SKM-1 (cell line): ENCODE measurements around the gene KRTAP10-10.
"Not testable (repeated sequence)": the region's sequence is repeated elsewhere in the genome, so short reads cannot be mapped to it uniquely, and the experiment has no call there.

ENCODE experiments used
- DNase-seq: peaks from one replicate; lab custom pipeline; 2025; ENCODE audit not compliant: unreplicated experiment; lab: John Stamatoyannopoulos, UW

Gene KRTAP10-10, protein sequence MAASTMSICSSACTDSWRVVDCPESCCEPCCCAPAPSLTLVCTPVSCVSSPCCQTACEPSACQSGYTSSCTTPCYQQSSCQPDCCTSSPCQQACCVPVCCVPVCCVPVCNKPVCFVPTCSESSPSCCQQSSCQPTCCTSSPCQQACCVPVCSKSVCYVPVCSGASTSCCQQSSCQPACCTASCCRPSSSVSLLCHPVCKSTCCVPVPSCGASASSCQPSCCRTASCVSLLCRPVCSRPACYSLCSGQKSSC

DNA sequence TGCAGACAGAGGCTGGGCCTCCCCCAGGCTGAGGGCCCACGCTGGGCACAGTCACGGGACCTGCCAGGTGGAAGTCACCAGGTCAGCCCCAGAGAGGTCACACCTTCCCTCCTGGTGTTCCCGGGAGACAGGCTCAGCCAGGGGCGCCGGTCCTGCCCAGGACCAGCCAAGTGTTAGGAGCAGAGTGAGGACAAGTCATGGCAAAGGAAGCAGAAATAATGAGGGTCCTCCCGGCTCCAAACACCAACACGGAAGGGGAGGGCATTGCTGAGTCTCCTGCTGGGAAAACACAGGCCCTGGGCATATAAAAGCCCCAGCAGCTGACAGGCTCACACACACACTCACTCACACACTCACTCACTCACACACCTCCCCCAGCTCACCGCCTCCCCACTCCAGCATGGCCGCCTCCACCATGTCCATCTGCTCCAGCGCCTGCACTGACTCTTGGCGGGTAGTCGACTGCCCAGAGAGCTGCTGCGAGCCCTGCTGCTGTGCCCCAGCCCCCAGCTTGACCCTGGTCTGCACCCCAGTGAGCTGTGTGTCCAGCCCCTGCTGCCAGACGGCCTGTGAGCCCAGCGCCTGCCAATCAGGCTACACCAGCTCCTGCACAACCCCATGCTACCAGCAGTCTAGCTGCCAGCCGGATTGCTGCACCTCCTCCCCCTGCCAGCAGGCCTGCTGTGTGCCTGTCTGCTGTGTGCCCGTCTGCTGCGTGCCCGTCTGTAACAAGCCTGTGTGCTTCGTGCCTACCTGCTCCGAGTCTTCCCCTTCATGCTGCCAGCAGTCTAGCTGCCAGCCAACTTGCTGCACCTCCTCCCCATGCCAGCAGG is at the start of gene KRTAP10-10:
Gene KRTAP10-10, plus strand, starts transcription at position 339 of the 833 bp plus-strand sequence. Its CDS starts 62 bp downstream, at position 401.
- no peak for DNase-seq

DNA sequence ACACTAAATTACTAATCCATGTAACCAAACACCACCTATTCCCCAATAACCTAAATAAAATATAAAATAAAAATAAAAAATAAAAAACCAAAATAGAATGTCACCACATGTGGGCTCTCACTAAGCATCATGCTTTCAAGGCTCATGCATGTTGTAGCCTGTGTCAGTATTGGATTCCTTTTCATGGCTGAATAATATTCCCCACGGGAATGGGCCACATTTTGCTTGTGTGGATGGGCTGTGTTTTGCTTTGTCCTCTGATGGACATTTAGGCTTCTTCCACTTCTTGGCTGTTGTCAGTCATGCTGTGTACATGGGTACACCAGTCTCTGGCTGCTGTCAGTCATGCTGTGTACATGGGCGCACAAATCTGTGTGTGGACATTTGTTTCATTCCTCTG is 48.1 kb upstream of the KRTAP10-10 start:
- no peak for DNase-seq

DNA sequence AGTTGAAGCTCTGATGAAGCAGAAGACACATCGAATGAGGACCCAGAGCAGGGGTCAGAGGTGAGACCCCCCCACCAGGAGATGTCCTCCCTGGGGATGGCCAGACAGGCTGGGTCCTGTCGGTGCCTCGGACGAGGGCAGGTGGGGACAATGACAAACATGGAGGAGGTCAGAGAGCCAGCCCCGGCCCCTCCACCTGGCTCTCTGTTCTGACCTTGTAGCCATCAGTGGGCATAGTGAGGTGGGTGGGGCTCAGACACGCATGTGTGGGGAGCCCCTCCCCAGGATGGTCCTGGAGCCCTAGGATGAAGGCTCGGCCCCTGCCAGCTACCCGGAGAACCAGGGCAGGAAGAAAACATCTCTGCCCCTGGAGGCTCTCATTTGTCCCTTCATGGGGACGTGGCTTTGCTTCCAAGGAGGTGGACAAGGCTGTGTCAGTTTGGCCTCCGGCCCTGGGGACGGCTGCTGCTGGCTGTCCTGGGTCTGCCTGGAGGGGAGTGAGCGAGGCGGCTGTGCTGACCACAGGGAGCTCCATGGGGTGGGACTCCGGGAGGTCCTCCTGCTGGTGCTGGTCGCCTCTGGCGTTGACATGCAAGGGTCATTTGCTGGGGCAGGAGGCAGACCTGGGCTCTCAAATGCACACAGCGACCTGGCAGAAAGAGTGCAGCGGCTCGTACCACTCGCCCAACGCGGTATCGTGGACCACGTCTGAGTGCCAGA is 47.4 kb upstream of the KRTAP10-10 start:
- no peak for DNase-seq

DNA sequence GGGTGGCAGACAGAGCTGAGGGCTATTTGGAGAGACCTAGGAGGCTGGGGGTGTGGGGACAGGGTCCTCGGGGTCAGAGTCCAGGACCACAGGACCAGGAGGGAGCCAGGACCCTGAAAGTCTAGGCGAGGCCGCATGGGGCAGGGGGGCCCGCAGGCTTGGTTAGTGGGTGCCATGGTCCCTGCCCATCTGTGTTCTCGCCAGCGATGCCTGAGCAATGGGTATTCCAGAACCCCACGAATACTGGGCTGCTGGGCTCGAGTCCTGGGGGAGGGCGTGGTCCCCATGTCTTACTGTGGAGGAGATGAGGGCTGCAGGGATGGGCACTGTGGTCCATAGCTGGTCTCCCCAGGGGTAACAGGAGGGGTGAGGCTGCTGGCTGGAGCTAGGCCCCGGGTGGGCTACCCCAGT is 46.8 kb upstream of the KRTAP10-10 start:
- DNase-seq: no peak

DNA sequence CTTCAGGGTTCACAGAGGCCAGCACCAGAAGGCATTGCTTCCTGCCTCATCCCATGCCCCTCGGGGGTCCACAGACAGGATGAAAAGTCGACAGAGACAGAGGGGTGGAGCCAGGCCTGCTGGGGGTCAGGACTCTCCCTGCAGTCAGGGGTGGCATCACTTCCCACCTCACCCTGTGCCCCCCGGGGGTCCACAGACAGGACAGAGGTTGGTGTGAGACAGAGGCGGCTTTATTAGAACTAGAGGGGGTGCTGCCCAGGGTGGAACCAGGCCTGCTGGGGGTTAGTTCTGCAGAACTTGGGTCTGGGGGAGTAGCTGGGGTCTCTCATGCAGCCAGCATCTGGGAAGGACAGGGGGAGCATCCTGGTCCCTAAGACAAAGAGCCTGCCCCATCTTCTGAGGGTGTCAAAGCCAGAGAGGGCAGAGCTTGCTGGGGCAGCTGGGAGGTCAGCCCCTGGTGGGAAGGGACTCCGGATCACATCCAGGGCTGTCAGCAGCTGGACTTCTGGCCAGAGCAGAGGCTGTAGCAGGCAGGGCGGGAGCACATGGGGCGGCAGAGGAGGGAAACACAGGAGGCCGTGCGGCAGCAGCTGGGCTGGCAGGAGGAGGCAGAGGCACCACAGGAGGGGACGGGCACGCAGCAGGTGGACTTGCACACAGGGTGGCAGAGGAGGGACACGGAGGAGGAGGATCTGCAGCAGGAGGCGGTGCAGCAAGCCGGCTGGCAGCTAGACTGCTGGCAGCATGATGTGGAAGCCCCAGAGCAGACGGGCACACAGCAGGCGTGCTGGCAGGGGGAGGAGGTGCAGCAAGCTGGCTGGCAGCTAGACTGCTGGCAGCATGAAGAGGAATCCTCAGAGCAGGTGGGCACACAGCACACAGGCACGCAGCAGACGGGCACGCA is 46.0 kb upstream of the KRTAP10-10 start:
- not testable (repeated sequence) for DNase-seq

DNA sequence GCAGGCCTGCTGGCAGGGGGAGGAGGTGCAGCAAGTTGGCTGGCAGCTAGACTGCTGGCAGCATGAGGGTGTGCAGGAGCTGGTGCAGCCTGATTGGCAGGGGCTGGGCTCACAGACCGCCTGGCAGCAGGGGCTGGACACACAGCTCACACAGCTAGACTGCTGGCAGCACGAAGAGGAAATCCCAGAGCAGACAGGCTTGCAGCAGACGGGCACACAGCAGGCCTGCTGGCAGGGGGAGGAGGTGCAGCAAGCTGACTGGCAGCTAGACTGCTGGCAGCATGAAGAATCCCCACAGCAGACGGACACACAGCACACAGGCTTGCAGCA is 45.4 kb upstream of the KRTAP10-10 start:
- not testable (repeated sequence) for DNase-seq

DNA sequence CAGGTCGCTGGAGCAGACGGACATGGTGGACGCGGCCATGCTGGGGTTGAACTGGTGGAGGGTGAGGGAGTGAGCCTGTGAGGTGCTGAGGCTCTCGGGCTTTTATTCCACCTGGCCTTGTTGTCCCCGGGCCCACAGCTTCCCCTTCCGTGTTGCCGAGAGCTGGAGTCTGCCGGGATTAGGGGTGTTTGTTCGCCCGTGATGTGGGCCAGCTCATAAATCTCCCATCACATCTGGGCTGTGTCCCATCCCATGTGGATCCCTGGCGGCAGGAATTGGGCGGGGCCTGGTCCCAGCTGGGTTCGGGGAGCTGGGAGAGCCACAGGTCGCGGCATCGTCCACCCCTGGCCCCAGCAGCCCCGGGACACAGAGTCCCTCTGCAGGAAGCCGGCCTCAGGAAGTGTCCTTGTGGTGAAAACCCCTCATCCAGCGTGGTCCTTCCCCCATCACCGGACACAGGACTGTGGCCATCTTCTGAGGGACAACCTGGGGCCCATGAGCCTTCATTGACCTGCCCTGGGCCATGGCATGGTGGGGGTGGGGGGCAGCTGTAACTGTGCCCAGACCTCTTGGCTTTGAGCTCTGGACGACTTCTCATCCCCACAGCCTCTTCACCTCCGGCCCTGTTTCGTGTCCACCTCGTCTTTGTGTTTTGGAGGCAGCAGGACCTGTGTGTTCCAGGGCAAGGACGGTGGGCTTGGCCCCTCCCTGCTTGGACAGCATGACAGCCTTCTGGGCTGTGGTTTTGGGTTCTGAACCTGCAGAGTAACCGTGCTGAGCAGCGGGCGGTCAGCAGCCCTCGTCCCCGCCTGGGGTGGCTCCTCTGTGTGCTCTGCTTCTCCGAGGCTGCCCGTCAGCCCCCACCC is 44.5 kb upstream of the KRTAP10-10 start, which contains the start of gene KRTAP10-6:
Gene KRTAP10-6, minus strand, starts transcription at position 60 of the 866 bp plus-strand sequence. Its CDS starts 21 bp downstream, at position 39.
- no peak for DNase-seq

DNA sequence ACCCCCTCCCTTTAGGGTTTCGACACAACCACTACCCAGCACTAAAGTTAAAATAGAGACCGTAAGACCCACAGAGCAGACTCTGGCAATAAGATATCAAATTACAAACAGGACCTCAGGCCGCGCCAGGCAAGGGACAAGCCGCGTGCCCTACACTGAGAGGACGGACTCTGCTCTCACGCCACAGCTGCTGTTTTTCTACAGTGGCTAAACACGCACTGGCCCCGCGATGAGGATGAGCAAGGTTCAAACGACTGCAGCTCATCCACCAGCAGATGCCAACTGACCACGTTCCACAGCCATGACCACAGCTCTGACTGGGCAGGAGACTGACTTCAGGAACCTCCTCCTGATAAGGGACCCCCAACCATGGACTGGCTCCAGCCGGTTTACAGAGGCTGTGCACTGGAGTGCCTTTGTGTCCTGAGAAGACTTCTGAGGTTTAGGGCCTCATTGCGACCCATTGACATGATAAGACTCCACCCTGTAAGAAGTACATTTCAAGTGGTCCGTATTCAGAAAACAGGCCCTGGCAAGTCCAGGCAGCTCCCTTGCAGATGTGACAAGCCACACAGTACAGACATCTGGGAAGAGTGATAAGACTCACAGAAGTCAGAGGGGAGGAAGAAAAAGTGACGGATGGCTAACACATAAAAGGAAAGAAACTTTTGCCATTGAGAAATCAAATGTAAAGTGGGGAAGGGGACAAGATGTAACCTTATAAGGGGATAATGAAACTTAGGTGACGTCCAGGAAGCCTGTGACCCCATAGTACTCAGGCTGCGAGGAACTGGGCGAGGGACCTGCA is 43.4 kb upstream of the KRTAP10-10 start:
- DNase-seq: no peak

DNA sequence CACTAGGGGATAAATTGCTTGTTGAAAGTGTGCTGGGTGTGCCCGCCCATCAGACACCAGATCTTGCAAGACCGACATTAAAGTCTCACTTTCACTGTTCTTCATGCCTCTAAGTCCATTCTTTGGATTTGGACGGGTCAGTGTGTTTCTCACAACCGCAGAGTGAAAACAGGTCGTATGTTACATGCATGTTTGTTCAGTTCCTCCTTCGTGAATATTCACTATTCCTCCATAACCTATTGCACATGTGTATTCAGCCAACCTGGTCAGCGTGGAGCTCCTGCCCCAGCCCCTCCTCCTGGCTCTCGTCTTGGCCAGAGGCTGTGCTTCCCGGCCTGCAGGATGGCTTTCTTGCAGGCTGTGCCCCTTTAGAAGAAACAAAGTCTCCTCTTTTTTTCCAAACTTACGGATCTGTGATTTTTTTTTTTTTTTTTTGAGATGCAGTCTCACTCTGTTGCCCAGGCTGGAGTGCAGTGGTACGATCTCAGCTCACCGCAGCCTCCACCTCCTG is 42.7 kb upstream of the KRTAP10-10 start:
- no peak for DNase-seq

DNA sequence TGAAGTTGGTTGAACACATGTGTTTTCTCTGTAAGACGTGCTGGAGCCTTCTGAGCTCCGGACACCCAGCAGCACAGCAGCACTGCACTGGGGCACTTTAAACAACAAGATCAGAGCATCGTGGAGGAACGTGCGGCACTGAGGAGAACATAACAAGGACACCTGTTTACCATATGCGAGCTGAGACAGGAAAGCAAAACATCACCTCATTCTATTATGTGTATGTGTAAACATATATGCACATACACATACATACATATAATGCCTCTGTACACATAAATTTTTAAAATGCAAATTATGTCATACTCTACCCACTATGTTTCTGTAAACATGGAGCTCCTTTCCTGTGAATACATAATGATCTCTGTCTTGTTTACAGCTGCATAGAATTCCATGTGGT is 41.6 kb upstream of the KRTAP10-10 start:
- DNase-seq: no peak

DNA sequence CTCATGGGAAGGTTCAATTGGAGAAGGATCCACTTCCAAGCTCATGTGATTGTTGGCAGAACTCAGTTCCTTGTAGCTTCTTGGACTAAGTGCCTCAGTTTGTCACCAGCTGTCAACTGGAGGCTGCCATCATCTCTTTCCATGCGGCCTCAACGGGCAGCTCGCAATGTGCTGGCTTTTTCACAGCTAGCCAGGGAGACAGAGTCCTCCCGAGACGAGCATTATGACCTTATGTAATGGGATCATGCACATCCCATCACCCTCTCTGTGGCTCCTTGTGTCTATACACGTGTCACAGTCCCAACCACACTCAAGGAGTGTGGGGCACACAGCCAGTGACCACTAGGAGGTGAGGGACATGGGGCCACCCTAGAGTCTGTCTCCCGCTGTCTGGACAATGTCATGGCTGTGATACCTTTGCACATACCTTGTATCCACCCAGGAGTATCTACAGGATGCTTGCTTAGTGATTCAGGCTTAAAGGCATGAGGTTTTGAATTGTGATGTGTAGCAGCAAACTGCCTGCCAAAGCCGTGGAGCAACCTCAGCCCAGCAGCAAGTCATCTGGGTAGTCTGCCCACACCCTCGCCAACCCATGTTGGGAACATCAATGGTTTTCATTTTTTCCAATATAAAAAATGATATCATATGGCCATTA is 41.0 kb upstream of the KRTAP10-10 start:
- no peak for DNase-seq

DNA sequence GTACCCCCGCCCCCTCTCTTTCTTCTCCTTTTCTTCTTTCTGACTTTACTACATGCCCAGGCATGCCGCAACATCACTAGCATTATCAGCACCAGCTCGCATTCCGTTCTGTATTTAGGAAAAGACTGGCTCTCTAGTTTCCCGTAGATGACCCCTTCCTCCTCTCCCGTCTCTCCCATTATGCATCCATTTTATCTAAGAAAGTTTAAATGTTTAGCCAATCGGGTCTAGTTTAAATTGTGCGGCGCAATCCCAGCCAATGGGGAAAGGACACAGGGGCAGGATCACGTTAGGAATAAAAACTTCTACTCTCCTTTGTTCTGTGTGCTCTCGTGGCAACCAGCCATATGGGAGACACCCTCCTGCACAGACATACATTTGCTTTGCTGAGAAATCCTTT is 39.1 kb upstream of the KRTAP10-10 start:
- DNase-seq: no peak

DNA sequence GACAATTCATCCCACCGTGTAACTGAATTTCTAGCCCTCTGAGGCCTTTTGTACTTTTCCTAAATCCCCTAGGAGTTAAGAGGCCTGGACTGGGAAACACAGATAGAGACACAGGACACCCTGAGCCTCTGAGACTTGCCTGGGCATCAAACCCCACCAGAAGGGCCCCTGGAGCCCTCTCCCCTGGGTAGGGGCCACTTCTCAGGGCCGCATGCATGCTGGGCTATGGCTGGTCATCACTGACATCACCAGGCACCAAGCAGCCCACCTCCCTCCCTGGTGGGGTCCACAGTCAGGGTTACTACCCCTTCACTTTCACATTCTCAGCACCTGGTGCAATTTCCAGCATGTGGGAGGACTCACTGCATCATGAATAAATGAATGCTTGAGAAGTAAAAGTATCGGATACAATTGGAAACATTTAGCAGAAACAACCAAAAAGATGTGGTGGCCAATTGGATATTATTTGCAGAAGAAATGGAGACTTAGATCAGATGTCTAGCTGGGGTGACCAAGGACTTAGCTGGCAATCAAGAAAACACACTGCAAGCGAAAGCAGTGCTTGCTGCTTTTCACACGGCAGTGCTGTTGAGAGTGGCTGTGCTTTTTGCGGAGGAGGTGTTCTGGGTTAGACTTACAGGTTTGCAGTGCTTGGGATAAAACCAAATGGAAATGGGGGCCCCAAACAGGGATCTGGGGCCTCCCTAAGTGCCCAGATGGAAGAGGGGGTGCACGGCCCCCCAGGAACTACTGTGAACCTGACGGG is 37.7 kb upstream of the KRTAP10-10 start:
- no peak for DNase-seq

DNA sequence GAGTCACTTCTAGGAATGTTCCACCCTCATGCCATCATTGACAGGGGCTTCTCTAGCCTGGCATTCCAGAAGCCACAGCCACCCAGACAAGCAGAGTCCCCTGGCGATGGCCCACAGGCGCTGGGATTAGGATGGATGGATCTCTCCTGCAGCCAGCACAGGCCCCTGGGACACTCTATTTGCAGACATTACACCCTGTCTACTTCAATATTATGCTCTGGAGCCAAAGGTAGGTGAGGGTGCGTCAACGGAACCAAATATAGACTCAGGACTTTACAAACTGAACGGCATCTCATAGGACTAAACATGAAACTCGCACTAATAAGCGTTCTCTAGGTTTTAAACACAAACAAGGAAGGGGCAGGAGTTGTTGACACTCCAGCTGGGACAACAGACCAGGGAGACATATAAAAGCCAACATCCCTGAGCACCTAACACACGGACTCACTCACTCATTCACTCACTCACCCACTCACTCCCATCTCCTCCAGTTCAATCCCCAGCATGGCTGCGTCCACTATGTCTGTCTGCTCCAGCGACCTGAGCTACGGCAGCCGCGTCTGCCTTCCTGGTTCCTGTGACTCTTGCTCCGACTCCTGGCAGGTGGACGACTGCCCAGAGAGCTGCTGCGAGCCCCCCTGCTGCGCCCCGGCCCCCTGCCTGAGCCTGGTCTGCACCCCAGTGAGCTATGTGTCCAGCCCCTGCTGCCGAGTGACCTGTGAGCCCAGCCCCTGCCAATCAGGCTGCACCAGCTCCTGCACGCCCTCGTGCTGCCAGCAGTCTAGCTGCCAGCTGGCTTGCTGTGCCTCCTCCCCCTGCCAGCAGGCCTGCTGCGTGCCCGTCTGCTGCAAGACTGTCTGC is 36.8 kb upstream of the KRTAP10-10 start, which contains the start of gene KRTAP10-7:
Gene KRTAP10-7, plus strand, starts transcription at position 480 of the 861 bp plus-strand sequence. Its CDS starts 25 bp downstream, at position 505.
- DNase-seq: not testable (repeated sequence)

DNA sequence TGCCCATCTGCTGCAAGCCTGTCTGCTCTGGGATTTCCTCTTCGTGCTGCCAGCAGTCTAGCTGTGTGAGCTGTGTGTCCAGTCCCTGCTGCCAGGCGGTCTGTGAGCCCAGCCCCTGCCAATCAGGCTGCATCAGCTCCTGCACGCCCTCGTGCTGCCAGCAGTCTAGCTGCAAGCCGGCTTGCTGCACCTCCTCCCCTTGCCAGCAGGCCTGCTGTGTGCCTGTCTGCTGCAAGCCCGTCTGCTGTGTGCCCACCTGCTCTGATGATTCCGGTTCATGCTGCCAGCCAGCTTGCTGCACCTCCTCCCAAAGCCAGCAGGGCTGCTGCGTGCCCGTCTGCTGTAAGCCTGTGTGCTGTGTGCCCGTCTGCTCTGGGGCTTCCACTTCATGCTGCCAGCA is 36.1 kb upstream of the KRTAP10-10 start:
- not testable (repeated sequence) for DNase-seq
